ENCODE measurements around the gene EIF1AD.

DNA sequence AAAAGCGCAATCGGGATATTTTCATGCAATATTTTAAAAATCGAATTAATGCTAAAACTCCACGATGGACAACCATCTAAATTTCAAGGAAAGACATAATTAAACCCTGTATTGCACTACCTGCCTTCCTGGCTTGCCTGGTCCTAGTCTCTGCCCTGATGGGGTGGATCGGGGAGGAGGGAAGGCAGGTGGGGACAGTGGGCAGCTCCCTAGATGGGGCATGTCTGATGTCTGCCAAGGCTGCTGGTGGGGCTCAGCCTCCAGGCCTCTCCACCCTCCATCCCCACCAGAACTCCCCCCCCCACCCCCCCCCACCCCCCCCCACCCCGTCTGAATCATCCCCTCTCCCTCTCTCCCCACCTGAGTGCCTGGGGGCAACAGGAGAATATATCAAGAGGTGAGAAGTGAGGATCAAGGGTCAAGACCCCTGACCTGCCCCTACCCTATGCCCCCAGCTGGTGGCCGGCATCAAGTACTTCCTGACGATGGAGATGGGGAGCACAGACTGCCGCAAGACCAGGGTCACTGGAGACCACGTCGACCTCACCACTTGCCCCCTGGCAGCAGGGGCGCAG is 10.5 kb upstream of the EIF1AD start:
- TF ChIP-seq, protein P1, sequence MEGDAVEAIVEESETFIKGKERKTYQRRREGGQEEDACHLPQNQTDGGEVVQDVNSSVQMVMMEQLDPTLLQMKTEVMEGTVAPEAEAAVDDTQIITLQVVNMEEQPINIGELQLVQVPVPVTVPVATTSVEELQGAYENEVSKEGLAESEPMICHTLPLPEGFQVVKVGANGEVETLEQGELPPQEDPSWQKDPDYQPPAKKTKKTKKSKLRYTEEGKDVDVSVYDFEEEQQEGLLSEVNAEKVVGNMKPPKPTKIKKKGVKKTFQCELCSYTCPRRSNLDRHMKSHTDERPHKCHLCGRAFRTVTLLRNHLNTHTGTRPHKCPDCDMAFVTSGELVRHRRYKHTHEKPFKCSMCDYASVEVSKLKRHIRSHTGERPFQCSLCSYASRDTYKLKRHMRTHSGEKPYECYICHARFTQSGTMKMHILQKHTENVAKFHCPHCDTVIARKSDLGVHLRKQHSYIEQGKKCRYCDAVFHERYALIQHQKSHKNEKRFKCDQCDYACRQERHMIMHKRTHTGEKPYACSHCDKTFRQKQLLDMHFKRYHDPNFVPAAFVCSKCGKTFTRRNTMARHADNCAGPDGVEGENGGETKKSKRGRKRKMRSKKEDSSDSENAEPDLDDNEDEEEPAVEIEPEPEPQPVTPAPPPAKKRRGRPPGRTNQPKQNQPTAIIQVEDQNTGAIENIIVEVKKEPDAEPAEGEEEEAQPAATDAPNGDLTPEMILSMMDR (IDR thresholded peaks at IDR 0.05): no peak
- no peak for TF ChIP-seq POLR2A (IDR thresholded peaks at IDR 0.05)

Measured in breast epithelium (tissue), 3 donors.